Fibroblast of the aortic adventitia (primary cell): ENCODE measurements around the gene UBXN2A. TPM values are rescaled to one million over a fixed set of nuclear protein-coding genes. Genes with fewer than 3 reads are reported as not detected.

Source experiments
- DNase-seq: peaks from one replicate; pipeline ENCODE4 v3.0.0-alpha.2; 2010; ENCODE audit warnings: low read depth
- H3K4me3 ChIP-seq: 2 replicates; pipeline ENCODE4 v1.5.1; 2011; ENCODE audit warnings: low read depth, mild to moderate bottlenecking, control low read depth, low read length, moderate library complexity
- CTCF ChIP-seq: IDR thresholded peaks from 2 replicates; pipeline ENCODE4 v1.5.1; 2011; ENCODE audit warnings: mild to moderate bottlenecking, low read length, control low read depth, inconsistent platforms; ENCODE audit not compliant: insufficient read depth
- total RNA-seq: library from RNA; depleted of rRNA; stranded (reverse); fragments of >200 nt; gene quantifications from 2 replicates; pipeline ENCODE4 v1.2.3, GENCODE V29; 2012; ENCODE audit warnings: low replicate concordance

Gene UBXN2A
- total RNA-seq, 1 donor, result 14.2 TPM

- TF ChIP-seq CTCF, result no peak
- DNase-seq, result no peak
- peak overlapping the region; percentile 90 for H3K4me3 ChIP-seq
Observed at GRCh38 chr2:24045511-24046508, 105.5 kb downstream of the UBXN2A start.

- H3K4me3 ChIP-seq, result peak overlapping the region; percentile 90
- no peak for TF ChIP-seq CTCF
- DNase-seq, result peak; percentile 17
Observed at GRCh38 chr2:24046599-24046929, 106.3 kb downstream of the UBXN2A start.

- peak; percentile 99 for DNase-seq
- H3K4me3 ChIP-seq, result peak within 1 kb of the TSS; percentile 90
- no peak for TF ChIP-seq CTCF
Observed at GRCh38 chr2:24046930-24047702, 106.9 kb downstream of the UBXN2A start, which contains the start of gene WDCP. Gene WDCP, minus strand, starts transcription at chr2:24047391. Its CDS starts 7,897 bp downstream, at chr2:24039494.

GRCh38 chr2:24047703-24048033, 107.4 kb downstream of the UBXN2A start:
- no peak for DNase-seq
- no peak overlapping the region for H3K4me3 ChIP-seq
- no peak for TF ChIP-seq CTCF

- no peak for DNase-seq
- TF ChIP-seq CTCF, result no peak
- peak overlapping the region; percentile 71 for H3K4me3 ChIP-seq
Observed at GRCh38 chr2:24048769-24049484, 108.7 kb downstream of the UBXN2A start.

- TF ChIP-seq CTCF, result no peak
- peak; percentile 25 for DNase-seq
- H3K4me3 ChIP-seq, result peak within 1 kb of the TSS; percentile 71
Observed at GRCh38 chr2:24049485-24050021, 109.3 kb downstream of the UBXN2A start, which contains the start of gene FKBP1B. Gene FKBP1B, plus strand, starts transcription at chr2:24049741. Its CDS starts 109 bp downstream, at chr2:24049850.
